ENCODE results near the gene RSPH10B2.
"Not testable (repeated sequence)": the region's sequence is repeated elsewhere in the genome, so short reads cannot be mapped to it uniquely, and the experiment has no call there.

GRCh38 chr7:6825236-6826125 is 71.6 kb downstream of the RSPH10B2 start:
- not testable (repeated sequence) for TF ChIP-seq CTCF (IDR thresholded peaks at IDR 0.05 in 2 of 3, conservative IDR thresholded peaks at IDR 0.05 in 1 of 3; ENCODE audit: borderline replicate concordance in 1 of 3, insufficient read depth in 1 of 3, low read depth in 2 of 3, low read length in 2 of 3); ATF3 (IDR thresholded peaks at IDR 0.05); POLR2AphosphoS5 (IDR thresholded peaks at IDR 0.05; ENCODE audit: low read depth, low read length); ZFX (IDR thresholded peaks at IDR 0.05); ZBTB33 (IDR thresholded peaks at IDR 0.05; ENCODE audit: extremely low read depth, insufficient replicate concordance, low read length); ZNF274 (IDR thresholded peaks at IDR 0.05; ENCODE audit: low read depth, low read length); JUND (IDR thresholded peaks at IDR 0.05); SIN3A (IDR thresholded peaks at IDR 0.05; ENCODE audit: low read depth); POLR2A (IDR thresholded peaks at IDR 0.05; ENCODE audit: borderline replicate concordance, extremely low read depth, insufficient read depth, insufficient read length); RAD21 (IDR thresholded peaks at IDR 0.05; ENCODE audit: low read depth); CEBPB (IDR thresholded peaks at IDR 0.05; ENCODE audit: low read depth); EZH2 (IDR thresholded peaks at IDR 0.05)

Data from HCT116 (cell line).